Activated CD4-positive, alpha-beta T cell treated with anti-CD3 and anti-CD28 coated beads, Interleukin-2, amount 50 U/mL, for 4 hours (primary cell): ENCODE data around the gene IL10RA.
"Not testable (repeated sequence)": the region's sequence is repeated elsewhere in the genome, so short reads cannot be mapped to it uniquely, and the experiment has no call there.

Experiments
- DNase-seq, 2 experiments: peaks; one replicate each; pipeline ENCODE4 v3.0.0-alpha.2; 2020

Gene IL10RA

DNA sequence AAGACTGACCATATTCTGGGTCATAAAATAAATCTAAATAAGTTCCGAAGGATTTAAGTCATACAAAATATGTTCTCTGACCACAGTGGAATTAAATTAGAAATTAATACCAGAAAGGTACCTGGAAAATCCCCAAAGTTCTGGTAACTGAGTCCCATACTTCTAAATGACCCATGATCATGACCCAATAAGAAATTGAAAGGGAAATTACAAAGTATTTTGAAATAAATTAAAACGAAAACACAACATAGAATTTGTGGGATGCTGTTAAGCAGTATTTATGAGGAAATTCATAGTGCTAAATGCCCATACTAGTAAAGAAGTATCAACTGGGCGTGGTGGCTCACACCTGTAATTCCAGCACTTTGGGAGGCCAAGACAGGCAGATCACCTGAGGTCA lies 23.4 kb upstream of the IL10RA start:
- no peak for DNase-seq

GRCh38 chr11:117966908-117967307 lies 19.3 kb upstream of the IL10RA start:
- no peak for DNase-seq

GRCh38 chr11:117969160-117969991 lies 16.8 kb upstream of the IL10RA start:
- DNase-seq, result no peak

DNA sequence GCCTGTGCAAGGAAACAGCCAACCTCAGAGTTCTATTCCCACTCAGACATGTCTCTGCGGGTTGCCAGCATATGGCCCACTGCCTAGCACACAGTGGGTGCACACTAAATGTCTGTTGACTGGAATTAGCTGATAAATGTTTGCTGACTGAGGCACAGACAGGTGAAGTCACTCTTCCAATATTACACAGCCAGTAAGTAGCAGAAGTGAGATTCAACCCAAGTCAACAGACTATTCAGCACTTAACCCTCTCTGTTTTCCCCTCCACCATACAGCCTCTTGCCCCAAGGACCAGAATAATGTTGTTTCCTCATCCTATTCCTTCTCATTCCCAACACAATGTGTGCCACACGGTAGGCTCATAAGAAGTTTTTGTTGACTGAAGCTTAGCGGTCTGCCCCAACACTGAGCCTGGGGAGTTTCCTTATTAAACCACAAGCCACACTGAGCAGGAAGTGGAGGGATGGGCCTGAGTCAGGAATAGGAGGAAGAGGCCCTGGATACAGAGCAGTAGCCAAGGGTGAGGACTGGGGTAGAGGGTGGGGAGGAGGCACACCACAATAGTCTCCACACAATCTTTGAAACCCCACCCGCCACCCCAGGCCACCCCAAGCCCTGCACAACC lies 15.7 kb upstream of the IL10RA start:
- DNase-seq, result no peak

- no peak for DNase-seq
Measured at GRCh38 chr11:117972044-117972443, 14.2 kb upstream of the IL10RA start.

GRCh38 chr11:117972629-117973502 lies 13.3 kb upstream of the IL10RA start:
- no peak for DNase-seq

- no peak for DNase-seq
Measured at GRCh38 chr11:117973503-117973860, 12.7 kb upstream of the IL10RA start.

GRCh38 chr11:117976445-117976844 lies 9.7 kb upstream of the IL10RA start:
- no peak for DNase-seq

GRCh38 chr11:117977029-117977428 lies 9.2 kb upstream of the IL10RA start:
- DNase-seq, result no peak

GRCh38 chr11:117977612-117978264 lies 8.5 kb upstream of the IL10RA start:
- DNase-seq, result not testable (repeated sequence)

- not testable (repeated sequence) for DNase-seq
Measured at GRCh38 chr11:117978291-117978910, 7.8 kb upstream of the IL10RA start.

DNA sequence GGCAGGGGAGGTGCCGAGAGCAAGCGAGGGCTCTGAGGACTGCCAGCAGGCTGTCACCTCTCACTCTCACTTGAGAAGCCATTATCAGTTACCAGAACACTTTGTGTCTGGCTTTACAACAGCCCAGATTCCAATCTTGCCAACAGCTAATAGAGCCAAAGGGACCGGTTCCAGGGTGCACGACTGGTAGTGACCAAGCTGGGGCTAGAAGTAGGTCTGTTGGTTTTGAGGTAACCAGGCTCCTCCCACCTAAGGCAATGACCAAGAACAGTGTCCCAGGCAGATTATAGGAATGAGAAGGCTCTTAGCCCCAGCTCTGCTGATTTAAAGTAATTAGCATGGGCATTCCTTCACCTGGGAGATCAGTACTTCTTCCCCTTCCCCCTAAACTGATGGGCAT lies 7.2 kb upstream of the IL10RA start:
- DNase-seq, result no peak

DNA sequence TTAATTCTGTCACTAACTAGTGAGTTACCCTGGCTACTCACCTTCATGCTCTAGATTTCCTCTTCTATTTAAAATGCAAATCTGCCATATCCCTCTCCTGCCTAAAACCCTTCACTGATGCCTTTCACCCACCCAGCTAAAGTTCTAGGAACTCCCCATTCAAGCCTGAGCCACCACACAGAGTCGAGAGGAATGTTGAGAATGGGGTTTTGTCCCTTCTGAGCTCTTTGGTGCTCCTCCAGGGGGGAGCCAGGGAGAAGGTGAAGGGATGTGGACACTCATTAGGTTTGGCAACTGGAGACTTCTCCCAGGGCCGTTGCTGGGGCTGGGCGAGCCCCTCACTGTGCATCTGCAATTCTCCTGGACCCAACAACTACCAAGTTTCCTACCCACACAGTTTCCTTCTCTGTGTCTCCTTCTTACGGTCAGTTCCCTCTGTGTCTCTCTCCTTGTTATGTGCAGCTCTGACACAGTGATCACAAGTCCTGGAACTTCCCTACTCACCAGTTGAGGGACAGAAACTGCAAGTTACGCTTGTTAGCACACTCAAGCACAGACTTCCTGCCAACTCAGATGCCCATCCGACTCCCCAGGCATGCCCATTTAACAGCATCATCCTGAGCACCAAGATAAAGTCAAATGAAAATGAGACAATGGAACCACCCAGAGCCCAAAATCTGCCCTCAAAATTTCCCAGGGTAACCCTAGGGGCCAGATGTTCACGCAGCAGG lies 6.5 kb upstream of the IL10RA start:
- DNase-seq, result no peak

DNA sequence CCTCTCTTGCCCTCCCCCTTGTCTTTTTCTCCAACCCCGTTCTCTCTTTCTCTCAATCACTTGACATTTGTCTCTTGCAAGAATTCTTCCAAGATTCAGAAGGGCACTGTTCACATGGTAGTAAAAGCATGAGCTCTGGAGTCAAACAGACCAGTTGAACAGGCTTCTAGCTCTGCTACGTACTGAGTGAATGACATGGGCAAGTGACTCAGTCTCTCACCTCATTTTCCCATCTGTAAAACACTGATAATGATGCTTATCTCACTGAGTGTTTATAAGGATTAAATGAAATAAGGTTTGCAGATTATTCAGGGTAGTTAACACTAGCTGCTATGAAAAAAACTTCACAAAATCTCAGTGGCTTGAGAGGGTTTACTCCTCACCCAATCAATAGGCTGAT lies 5.9 kb upstream of the IL10RA start:
- no peak for DNase-seq

GRCh38 chr11:117980720-117981119 lies 5.5 kb upstream of the IL10RA start:
- no peak for DNase-seq

DNA sequence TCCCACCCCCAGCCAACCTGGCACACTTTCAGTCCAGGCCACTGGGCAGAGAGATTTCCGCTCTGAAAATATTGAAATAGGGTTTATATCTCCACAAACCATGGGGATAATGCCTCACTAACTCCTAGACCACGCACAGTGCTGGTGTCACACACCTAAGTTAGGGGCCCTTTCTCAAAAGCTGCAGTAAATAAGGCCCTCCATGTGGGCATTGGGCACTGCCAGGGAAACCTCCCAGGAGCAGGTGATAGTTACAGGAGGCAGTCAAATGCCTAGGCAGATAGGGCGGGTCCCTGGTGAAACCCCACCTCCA lies 3.1 kb upstream of the IL10RA start:
- no peak for DNase-seq

- no peak for DNase-seq
Measured at GRCh38 chr11:117984476-117984875, 1.7 kb upstream of the IL10RA start.

DNA sequence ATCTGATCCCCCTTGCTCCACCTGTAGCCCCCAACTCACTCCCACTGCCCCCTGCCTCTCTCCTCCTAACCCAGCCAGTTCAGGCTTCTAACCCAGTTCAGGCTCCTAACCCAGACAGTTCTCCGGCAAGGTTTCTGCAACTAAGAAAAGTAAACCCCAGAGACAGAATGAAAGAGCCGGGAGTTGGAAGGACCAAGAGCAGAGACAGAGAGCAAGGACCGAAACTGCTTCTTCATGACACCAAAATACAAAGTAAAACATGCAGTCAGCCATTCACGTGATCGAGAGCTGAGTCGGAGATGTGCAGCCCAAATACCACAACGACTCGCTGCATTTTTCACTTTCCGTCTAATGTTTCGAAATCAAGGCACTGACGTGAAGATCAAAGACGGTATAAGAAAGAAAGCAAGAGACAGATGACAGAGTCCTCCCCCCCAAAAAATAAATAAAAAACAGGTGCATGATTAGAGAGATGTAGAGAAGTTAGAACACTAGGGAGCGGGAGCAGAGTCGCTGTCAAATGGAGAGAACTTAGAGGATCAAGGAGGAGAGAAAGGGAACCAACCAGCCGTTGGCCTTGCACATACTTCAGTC lies 884 bp downstream of the IL10RA start:
- DNase-seq, result peak; percentile 54 to 57

GRCh38 chr11:117989351-117990102 lies 3.3 kb downstream of the IL10RA start:
- no peak for DNase-seq

DNA sequence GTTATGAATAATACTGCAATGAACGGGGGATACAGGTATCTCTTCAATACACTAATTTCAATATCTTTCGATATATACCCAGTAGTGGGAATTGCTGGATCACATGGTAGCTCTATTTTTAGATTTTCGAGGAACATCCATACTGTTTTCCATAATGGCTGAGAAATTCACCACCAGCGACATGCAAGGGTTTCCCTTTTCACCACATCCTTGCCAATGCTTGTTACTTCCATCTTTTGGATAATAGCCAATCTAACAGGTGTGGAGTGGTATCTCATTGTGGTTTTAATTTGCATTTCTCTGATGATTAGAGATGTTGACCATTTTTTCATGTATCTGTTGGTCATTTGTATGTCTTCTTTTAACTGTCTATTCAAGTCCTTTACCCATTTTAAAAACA lies 5.9 kb downstream of the IL10RA start:
- no peak for DNase-seq

DNA sequence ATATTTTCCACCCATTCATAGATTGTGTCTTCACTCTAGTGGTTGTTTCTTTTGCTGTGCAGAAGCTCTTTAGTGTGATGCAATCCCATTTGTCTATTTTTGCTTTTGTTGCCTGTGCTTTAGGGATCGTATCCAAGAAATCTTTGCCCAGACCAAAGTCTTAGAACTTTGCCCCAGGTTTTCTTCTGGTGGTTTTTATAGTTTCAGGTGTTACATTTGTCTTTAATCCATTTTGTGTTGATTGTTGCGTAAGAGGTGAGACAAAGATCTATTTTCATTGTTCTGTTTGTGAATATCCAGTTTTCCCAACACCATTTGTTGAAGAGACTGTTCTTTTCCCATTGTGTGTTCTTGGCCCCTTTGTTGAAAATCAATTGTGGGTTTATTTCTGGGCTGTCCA lies 6.4 kb downstream of the IL10RA start:
- no peak for DNase-seq
